ENCODE measurements around the gene FIBCD1.

FIBCD1 gene

GRCh38 chr9:130984521-130984920 lies 45.5 kb upstream of the FIBCD1 start:
- H3K27ac ChIP-seq (replicated peaks; ENCODE audit: low read length) = no peak overlapping the region
- peak overlapping the region; percentile 86 for H3K23ac ChIP-seq (ENCODE audit: low read depth, low read length, poor library complexity)
- H3K18ac ChIP-seq (ENCODE audit: low read length) = peak overlapping the region; percentile 52
- no peak overlapping the region for H3K14ac ChIP-seq (ENCODE audit: low read length)
- H2BK5ac ChIP-seq (ENCODE audit: low read length) = no peak overlapping the region
- H3K4me2 ChIP-seq (ENCODE audit: insufficient read depth, low read length, poor library complexity, severe bottlenecking) = no peak overlapping the region
- H3K4me1 ChIP-seq (ENCODE audit: control insufficient read depth in 2 of 2, insufficient read depth in 1 of 2, low read depth in 1 of 2, low read length in 2 of 2) = peaks cover 14 to 53% of the 10 kb centered on the region in 2 donors
- H4K8ac ChIP-seq (ENCODE audit: low read depth, low read length) = no peak overlapping the region
- peak overlapping the region; percentile 43 for H2AFZ ChIP-seq (ENCODE audit: low read length)
- H2AK5ac ChIP-seq (ENCODE audit: low read depth, low read length) = no peak overlapping the region
- H3K36me3 ChIP-seq (replicated peaks in 1 of 2; ENCODE audit: control insufficient read depth in 2 of 2, insufficient read depth in 2 of 2, low read length in 2 of 2) = no peaks in the 10 kb centered on the region
- no peak overlapping the region for H3K4ac ChIP-seq (ENCODE audit: low read length)
- H2BK120ac ChIP-seq (ENCODE audit: low read depth, low read length) = no peak overlapping the region
- H3K27me3 ChIP-seq (ENCODE audit: control insufficient read depth in 3 of 3, insufficient read depth in 3 of 3, low read depth in 1 of 3, low read length in 3 of 3) = no peaks in the 10 kb centered on the region
- no peak overlapping the region for H3K4me3 ChIP-seq (ENCODE audit: low read length in 2 of 2)
- WGBS, 2 donors (ENCODE audit: extremely low coverage in 2 of 2, insufficient read length in 2 of 2, insufficient replicate concordance in 1 of 2) = no CpG with 5 or more reads among the region's 8 CpGs
- no peak for DNase-seq (ENCODE audit: low spot score)
- no peak overlapping the region for H2BK12ac ChIP-seq (ENCODE audit: low read length)
- H3K9me3 ChIP-seq (replicated peaks in 1 of 2; ENCODE audit: control insufficient read depth in 2 of 2, insufficient read depth in 1 of 2, low read depth in 1 of 2, low read length in 2 of 2) = peaks cover 0 to 2% of the 10 kb centered on the region in 2 donors
- H3K79me1 ChIP-seq (ENCODE audit: low read depth, low read length) = no peaks in the 10 kb centered on the region
- no peak overlapping the region for H2BK15ac ChIP-seq (ENCODE audit: low read length)
- H4K91ac ChIP-seq (ENCODE audit: low read depth, low read length, poor library complexity) = no peak overlapping the region
- H3K9ac ChIP-seq (ENCODE audit: low read depth, low read length, poor library complexity) = no peak overlapping the region

GRCh38 chr9:130983970-130984369 lies 44.9 kb upstream of the FIBCD1 start:
- DNase-seq (ENCODE audit: low spot score) = no peak
- H3K79me1 ChIP-seq (ENCODE audit: low read depth, low read length) = no peaks in the 10 kb centered on the region
- H3K9me3 ChIP-seq (replicated peaks in 1 of 2; ENCODE audit: control insufficient read depth in 2 of 2, insufficient read depth in 1 of 2, low read depth in 1 of 2, low read length in 2 of 2) = peaks cover 0 to 2% of the 10 kb centered on the region in 2 donors
- H4K8ac ChIP-seq (ENCODE audit: low read depth, low read length) = no peak overlapping the region
- WGBS, 2 donors (ENCODE audit: extremely low coverage in 2 of 2, insufficient read length in 2 of 2, insufficient replicate concordance in 1 of 2) = no CpG with 5 or more reads among the region's 11 CpGs
- peak overlapping the region; percentile 43 for H2AFZ ChIP-seq (ENCODE audit: low read length)
- H3K9ac ChIP-seq (ENCODE audit: low read depth, low read length, poor library complexity) = no peak overlapping the region
- no peak overlapping the region for H2BK12ac ChIP-seq (ENCODE audit: low read length)
- no peak overlapping the region for H2BK5ac ChIP-seq (ENCODE audit: low read length)
- no peak overlapping the region for H3K14ac ChIP-seq (ENCODE audit: low read length)
- H3K18ac ChIP-seq (ENCODE audit: low read length) = no peak overlapping the region
- no peaks in the 10 kb centered on the region for H3K27me3 ChIP-seq (ENCODE audit: control insufficient read depth in 3 of 3, insufficient read depth in 3 of 3, low read depth in 1 of 3, low read length in 3 of 3)
- peaks cover 14 to 53% of the 10 kb centered on the region in 2 donors for H3K4me1 ChIP-seq (ENCODE audit: control insufficient read depth in 2 of 2, insufficient read depth in 1 of 2, low read depth in 1 of 2, low read length in 2 of 2)
- no peak overlapping the region for H2BK15ac ChIP-seq (ENCODE audit: low read length)
- no peak overlapping the region for H3K27ac ChIP-seq (replicated peaks; ENCODE audit: low read length)
- no peak overlapping the region for H3K4me3 ChIP-seq (ENCODE audit: low read length in 2 of 2)
- no peak overlapping the region for H4K91ac ChIP-seq (ENCODE audit: low read depth, low read length, poor library complexity)
- H3K36me3 ChIP-seq (replicated peaks in 1 of 2; ENCODE audit: control insufficient read depth in 2 of 2, insufficient read depth in 2 of 2, low read length in 2 of 2) = no peaks in the 10 kb centered on the region
- H2BK120ac ChIP-seq (ENCODE audit: low read depth, low read length) = no peak overlapping the region
- H3K23ac ChIP-seq (ENCODE audit: low read depth, low read length, poor library complexity) = no peak overlapping the region
- H2AK5ac ChIP-seq (ENCODE audit: low read depth, low read length) = no peak overlapping the region
- no peak overlapping the region for H3K4me2 ChIP-seq (ENCODE audit: insufficient read depth, low read length, poor library complexity, severe bottlenecking)
- no peak overlapping the region for H3K4ac ChIP-seq (ENCODE audit: low read length)

- H3K23ac ChIP-seq (ENCODE audit: low read depth, low read length, poor library complexity) = peak overlapping the region; percentile 85
- no CpG with 5 or more reads among the region's 6 CpGs for WGBS, 2 donors (ENCODE audit: extremely low coverage in 2 of 2, insufficient read length in 2 of 2, insufficient replicate concordance in 1 of 2)
- H2BK120ac ChIP-seq (ENCODE audit: low read depth, low read length) = no peak overlapping the region
- H3K9ac ChIP-seq (ENCODE audit: low read depth, low read length, poor library complexity) = no peak overlapping the region
- no peaks in the 10 kb centered on the region for H3K36me3 ChIP-seq (replicated peaks in 1 of 2; ENCODE audit: control insufficient read depth in 2 of 2, insufficient read depth in 2 of 2, low read length in 2 of 2)
- no peak overlapping the region for H3K27ac ChIP-seq (replicated peaks; ENCODE audit: low read length)
- no peak overlapping the region for H3K4me3 ChIP-seq (ENCODE audit: low read length in 2 of 2)
- DNase-seq (ENCODE audit: low spot score) = no peak
- no peak overlapping the region for H3K4me2 ChIP-seq (ENCODE audit: insufficient read depth, low read length, poor library complexity, severe bottlenecking)
- H3K4me1 ChIP-seq (ENCODE audit: control insufficient read depth in 2 of 2, insufficient read depth in 1 of 2, low read depth in 1 of 2, low read length in 2 of 2) = peaks cover 14 to 53% of the 10 kb centered on the region in 2 donors
- H2AFZ ChIP-seq (ENCODE audit: low read length) = peak overlapping the region; percentile 4
- no peak overlapping the region for H2AK5ac ChIP-seq (ENCODE audit: low read depth, low read length)
- no peaks in the 10 kb centered on the region for H3K27me3 ChIP-seq (ENCODE audit: control insufficient read depth in 3 of 3, insufficient read depth in 3 of 3, low read depth in 1 of 3, low read length in 3 of 3)
- no peak overlapping the region for H4K8ac ChIP-seq (ENCODE audit: low read depth, low read length)
- H2BK12ac ChIP-seq (ENCODE audit: low read length) = no peak overlapping the region
- H2BK5ac ChIP-seq (ENCODE audit: low read length) = no peak overlapping the region
- H3K14ac ChIP-seq (ENCODE audit: low read length) = no peak overlapping the region
- no peak overlapping the region for H3K18ac ChIP-seq (ENCODE audit: low read length)
- H4K91ac ChIP-seq (ENCODE audit: low read depth, low read length, poor library complexity) = no peak overlapping the region
- no peak overlapping the region for H2BK15ac ChIP-seq (ENCODE audit: low read length)
- no peaks in the 10 kb centered on the region for H3K79me1 ChIP-seq (ENCODE audit: low read depth, low read length)
- H3K4ac ChIP-seq (ENCODE audit: low read length) = no peak overlapping the region
- H3K9me3 ChIP-seq (replicated peaks in 1 of 2; ENCODE audit: control insufficient read depth in 2 of 2, insufficient read depth in 1 of 2, low read depth in 1 of 2, low read length in 2 of 2) = peaks cover 0 to 2% of the 10 kb centered on the region in 2 donors
Observed at GRCh38 chr9:130983359-130983670, 44.3 kb upstream of the FIBCD1 start.

- WGBS, 2 donors (ENCODE audit: extremely low coverage in 2 of 2, insufficient read length in 2 of 2, insufficient replicate concordance in 1 of 2) = no CpG with 5 or more reads among the region's 25 CpGs
- H2AK5ac ChIP-seq (ENCODE audit: low read depth, low read length) = peak overlapping the region; percentile 70
- no peak for DNase-seq (ENCODE audit: low spot score)
- peaks cover 0 to 2% of the 10 kb centered on the region in 2 donors for H3K9me3 ChIP-seq (replicated peaks in 1 of 2; ENCODE audit: control insufficient read depth in 2 of 2, insufficient read depth in 1 of 2, low read depth in 1 of 2, low read length in 2 of 2)
- H3K79me1 ChIP-seq (ENCODE audit: low read depth, low read length) = no peaks in the 10 kb centered on the region
- no peak overlapping the region for H2BK5ac ChIP-seq (ENCODE audit: low read length)
- no peaks in the 10 kb centered on the region for H3K27me3 ChIP-seq (ENCODE audit: control insufficient read depth in 3 of 3, insufficient read depth in 3 of 3, low read depth in 1 of 3, low read length in 3 of 3)
- H3K18ac ChIP-seq (ENCODE audit: low read length) = peak overlapping the region; percentile 76
- H3K23ac ChIP-seq (ENCODE audit: low read depth, low read length, poor library complexity) = peak overlapping the region; percentile 85
- peak overlapping the region; percentile 84 for H3K14ac ChIP-seq (ENCODE audit: low read length)
- H2AFZ ChIP-seq (ENCODE audit: low read length) = peak overlapping the region; percentile 4
- no peak overlapping the region for H3K27ac ChIP-seq (replicated peaks; ENCODE audit: low read length)
- H2BK12ac ChIP-seq (ENCODE audit: low read length) = peak overlapping the region; percentile 82
- H3K36me3 ChIP-seq (replicated peaks in 1 of 2; ENCODE audit: control insufficient read depth in 2 of 2, insufficient read depth in 2 of 2, low read length in 2 of 2) = no peaks in the 10 kb centered on the region
- no peak overlapping the region for H4K91ac ChIP-seq (ENCODE audit: low read depth, low read length, poor library complexity)
- no peak overlapping the region for H2BK120ac ChIP-seq (ENCODE audit: low read depth, low read length)
- H3K4me2 ChIP-seq (ENCODE audit: insufficient read depth, low read length, poor library complexity, severe bottlenecking) = no peak overlapping the region
- no peak overlapping the region for H3K9ac ChIP-seq (ENCODE audit: low read depth, low read length, poor library complexity)
- H4K8ac ChIP-seq (ENCODE audit: low read depth, low read length) = no peak overlapping the region
- H3K4me1 ChIP-seq (ENCODE audit: control insufficient read depth in 2 of 2, insufficient read depth in 1 of 2, low read depth in 1 of 2, low read length in 2 of 2) = peaks cover 16 to 53% of the 10 kb centered on the region in 2 donors
- H2BK15ac ChIP-seq (ENCODE audit: low read length) = peak overlapping the region; percentile 58
- H3K4me3 ChIP-seq (ENCODE audit: low read length in 2 of 2) = no peak overlapping the region
- no peak overlapping the region for H3K4ac ChIP-seq (ENCODE audit: low read length)
Observed at GRCh38 chr9:130982636-130983358, 43.8 kb upstream of the FIBCD1 start.
